ENCODE results near the gene ATP10A.

DNA sequence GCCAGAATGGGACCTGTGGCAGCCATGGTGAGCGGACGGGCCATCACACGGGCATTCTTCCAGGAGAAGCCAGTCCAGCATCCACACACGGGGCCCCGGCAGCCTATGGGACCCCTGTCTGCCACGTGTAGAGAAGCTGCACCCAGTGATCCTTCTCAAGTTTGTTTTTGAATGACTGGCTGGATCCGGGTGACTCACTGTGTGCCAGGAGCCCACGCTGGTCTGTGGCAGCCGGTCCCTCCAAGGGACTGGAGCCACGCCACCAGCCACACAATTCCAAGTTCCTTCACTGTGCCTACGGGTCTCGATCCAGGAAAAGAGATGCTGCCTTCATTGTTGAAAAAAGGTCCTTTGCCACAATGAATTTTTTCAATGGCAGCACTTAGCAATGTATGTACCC is 58.1 kb downstream of the ATP10A start:
- TF ChIP-seq, protein P1, sequence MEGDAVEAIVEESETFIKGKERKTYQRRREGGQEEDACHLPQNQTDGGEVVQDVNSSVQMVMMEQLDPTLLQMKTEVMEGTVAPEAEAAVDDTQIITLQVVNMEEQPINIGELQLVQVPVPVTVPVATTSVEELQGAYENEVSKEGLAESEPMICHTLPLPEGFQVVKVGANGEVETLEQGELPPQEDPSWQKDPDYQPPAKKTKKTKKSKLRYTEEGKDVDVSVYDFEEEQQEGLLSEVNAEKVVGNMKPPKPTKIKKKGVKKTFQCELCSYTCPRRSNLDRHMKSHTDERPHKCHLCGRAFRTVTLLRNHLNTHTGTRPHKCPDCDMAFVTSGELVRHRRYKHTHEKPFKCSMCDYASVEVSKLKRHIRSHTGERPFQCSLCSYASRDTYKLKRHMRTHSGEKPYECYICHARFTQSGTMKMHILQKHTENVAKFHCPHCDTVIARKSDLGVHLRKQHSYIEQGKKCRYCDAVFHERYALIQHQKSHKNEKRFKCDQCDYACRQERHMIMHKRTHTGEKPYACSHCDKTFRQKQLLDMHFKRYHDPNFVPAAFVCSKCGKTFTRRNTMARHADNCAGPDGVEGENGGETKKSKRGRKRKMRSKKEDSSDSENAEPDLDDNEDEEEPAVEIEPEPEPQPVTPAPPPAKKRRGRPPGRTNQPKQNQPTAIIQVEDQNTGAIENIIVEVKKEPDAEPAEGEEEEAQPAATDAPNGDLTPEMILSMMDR (IDR thresholded peaks at IDR 0.05): no peak
- TF ChIP-seq POLR2AphosphoS5 (IDR thresholded peaks at IDR 0.05; ENCODE audit: insufficient read depth in 1 of 2, low read depth in 1 of 2): no peak
- TF ChIP-seq POLR2A (IDR thresholded peaks at IDR 0.05): no peak
